H9 (cell line): ENCODE measurements around the gene SLCO4A1. TPM values are rescaled to one million over a fixed set of nuclear protein-coding genes. Genes with fewer than 3 reads are reported as not detected.

ENCODE experiments used
- DNase-seq: peaks from one replicate; pipeline ENCODE4 v3.0.0-alpha.2; 2017
- H2AFZ ChIP-seq: one replicate; pipeline ENCODE4 v1.6.1; 2013; ENCODE audit warnings: mild to moderate bottlenecking, low read length, control low read depth, moderate library complexity
- H2AK5ac ChIP-seq: 2 replicates; pipeline ENCODE4 v1.6.1; 2013; ENCODE audit warnings: low read length, control low read depth, mixed read lengths; ENCODE audit not compliant: insufficient read length
- H2BK120ac ChIP-seq: one replicate; pipeline ENCODE4 v1.6.1; 2013; ENCODE audit warnings: low read depth, mild to moderate bottlenecking, low read length, control low read depth, inconsistent platforms; ENCODE audit not compliant: poor library complexity, severe bottlenecking
- H2BK12ac ChIP-seq: 2 replicates; pipeline ENCODE4 v1.6.1; 2013; ENCODE audit warnings: low read length, control low read depth, mixed read lengths, low read depth; ENCODE audit not compliant: insufficient read length
- H2BK15ac ChIP-seq: 2 replicates; pipeline ENCODE4 v1.6.1; 2013; ENCODE audit warnings: low read depth, low read length, control low read depth
- H2BK20ac ChIP-seq: one replicate; pipeline ENCODE4 v1.6.1; 2013; ENCODE audit warnings: low read depth, mild to moderate bottlenecking, low read length, control low read depth, inconsistent platforms; ENCODE audit not compliant: poor library complexity, severe bottlenecking
- H2BK5ac ChIP-seq: 2 replicates; pipeline ENCODE4 v1.6.1; 2013; ENCODE audit warnings: low read length, control low read depth, mixed read lengths; ENCODE audit not compliant: insufficient read length
- H3K14ac ChIP-seq: 2 replicates; pipeline ENCODE4 v1.6.1; 2013; ENCODE audit warnings: low read length, control low read depth; ENCODE audit not compliant: insufficient read depth
- H3K18ac ChIP-seq: 2 replicates; pipeline ENCODE4 v1.6.1; 2013; ENCODE audit warnings: low read depth, mild to moderate bottlenecking, mixed read lengths, low read length, control low read depth; ENCODE audit not compliant: insufficient read length
- H3K23ac ChIP-seq: 2 replicates; pipeline ENCODE4 v1.6.1; 2013; ENCODE audit warnings: low read length, control low read depth, mixed read lengths, low read depth; ENCODE audit not compliant: insufficient read length
- H3K23me2 ChIP-seq: 2 replicates; pipeline ENCODE4 v1.6.1; 2013; ENCODE audit warnings: low read depth, mild to moderate bottlenecking, mixed read lengths, low read length, control low read depth; ENCODE audit not compliant: insufficient read length, poor library complexity, severe bottlenecking
- H3K27ac ChIP-seq: 2 replicates; pipeline ENCODE4 v1.5.1; 2013; ENCODE audit warnings: low read length, control low read depth, mixed read lengths, low read depth; ENCODE audit not compliant: insufficient read length
- H3K27me3 ChIP-seq: 2 replicates; pipeline ENCODE4 v1.6.1; 2013; ENCODE audit warnings: low read length, control low read depth, inconsistent platforms; ENCODE audit not compliant: insufficient read depth
- H3K4ac ChIP-seq: 2 replicates; pipeline ENCODE4 v1.6.1; 2013; ENCODE audit warnings: low read depth, mild to moderate bottlenecking, control low read depth, inconsistent platforms, low read length, moderate library complexity
- H3K4me1 ChIP-seq: 2 replicates; pipeline ENCODE4 v1.6.1; 2013; ENCODE audit warnings: low read length, control low read depth, inconsistent platforms; ENCODE audit not compliant: insufficient read depth
- H3K4me2 ChIP-seq: 2 replicates; pipeline ENCODE4 v1.6.1; 2013; ENCODE audit warnings: low read length, control low read depth, mixed read lengths; ENCODE audit not compliant: insufficient read length, insufficient read depth
- H3K56ac ChIP-seq: 2 replicates; pipeline ENCODE4 v1.6.1; 2013; ENCODE audit warnings: low read depth, mild to moderate bottlenecking, mixed read lengths, low read length, control low read depth; ENCODE audit not compliant: insufficient read length
- H3K79me1 ChIP-seq: 2 replicates; pipeline ENCODE4 v1.6.1; 2013; ENCODE audit warnings: low read depth, mild to moderate bottlenecking, moderate library complexity, low read length, control low read depth, inconsistent platforms; ENCODE audit not compliant: insufficient read depth, poor library complexity, severe bottlenecking
- H3K79me2 ChIP-seq: 2 replicates; pipeline ENCODE4 v1.6.1; 2013; ENCODE audit warnings: low read length, control low read depth, inconsistent platforms; ENCODE audit not compliant: insufficient read depth
- H3K9ac ChIP-seq: 2 replicates; pipeline ENCODE4 v1.6.1; 2013; ENCODE audit warnings: low read length, control low read depth, mixed read lengths; ENCODE audit not compliant: insufficient read length; ENCODE audit errors: extremely low read depth
- H3K9me3 ChIP-seq: one replicate; pipeline ENCODE4 v1.6.1; 2013; ENCODE audit warnings: low read depth, low read length, inconsistent platforms; ENCODE audit not compliant: control insufficient read depth
- H3T11ph ChIP-seq: one replicate; pipeline ENCODE4 v1.6.1; 2013; ENCODE audit warnings: mild to moderate bottlenecking, low read length, control low read depth, inconsistent platforms
- H4K20me1 ChIP-seq: one replicate; pipeline ENCODE4 v1.6.1; 2013; ENCODE audit not compliant: control insufficient read depth, insufficient read length, insufficient read depth
- H4K5ac ChIP-seq: 2 replicates; pipeline ENCODE4 v1.6.1; 2013; ENCODE audit warnings: low read depth, mild to moderate bottlenecking, mixed read lengths, low read length, control low read depth; ENCODE audit not compliant: insufficient read length
- H4K8ac ChIP-seq: replicated peaks from 2 replicates; pipeline ENCODE4 v1.6.1; 2013; ENCODE audit warnings: low read length, control low read depth, mixed read lengths, low read depth; ENCODE audit not compliant: insufficient read length
- H4K91ac ChIP-seq: 2 replicates; pipeline ENCODE4 v1.6.1; 2013; ENCODE audit warnings: low read depth, mild to moderate bottlenecking, moderate library complexity, mixed read lengths, low read length, control low read depth; ENCODE audit not compliant: insufficient read length
- H3K27ac Mint-ChIP-seq, 3 experiments: 2 replicates in 2 of 3; 3 replicates in 1 of 3; pipeline ENCODE4 v1.8.0; 2020 to 2021; ENCODE audit warnings: mixed read lengths in 3 of 3, mild to moderate bottlenecking in 1 of 3, moderate library complexity in 1 of 3
- H3K27me3 Mint-ChIP-seq: 2 replicates; pipeline ENCODE4 v1.8.0; 2021; ENCODE audit warnings: low read depth, mild to moderate bottlenecking, moderate library complexity, mixed read lengths
- H3K36me3 Mint-ChIP-seq, 3 experiments: 2 replicates in 2 of 3; 3 replicates in 1 of 3; pipeline ENCODE4 v1.8.0; 2020 to 2021; ENCODE audit warnings: low read depth in 3 of 3, mixed read lengths in 3 of 3; ENCODE audit not compliant: insufficient read depth in 1 of 3
- H3K4me1 Mint-ChIP-seq, 2 experiments: 2 replicates each; pipeline ENCODE4 v1.8.0; 2020; ENCODE audit warnings: mixed read lengths in 2 of 2
- H3K4me3 Mint-ChIP-seq, 2 experiments: 2 replicates in 1 of 2; 3 replicates in 1 of 2; pipeline ENCODE4 v1.8.0; 2020 to 2021; ENCODE audit warnings: mild to moderate bottlenecking in 2 of 2, mixed read lengths in 2 of 2, moderate library complexity in 1 of 2
- H3K9me3 Mint-ChIP-seq, 2 experiments: 2 replicates in 1 of 2; 3 replicates in 1 of 2; pipeline ENCODE4 v1.8.0; 2020; ENCODE audit warnings: mild to moderate bottlenecking in 2 of 2, mixed read lengths in 2 of 2, moderate library complexity in 1 of 2
- CTCF ChIP-seq: fragments of 200-600 bp; sonication (generic); conservative IDR thresholded peaks from 3 replicates; pipeline ENCODE4 v1.8.0; 2021; ENCODE audit warnings: antibody characterized with exemption, mild to moderate bottlenecking
- WGBS: extraction: QIAGEN DNeasy Blood & Tissue Kit; methylation state at CpG from one replicate; pipeline ENCODE4 v1.1.7; 2013; ENCODE audit warnings: missing lambda C conversion rate, low lambda C conversion rate, mixed read lengths; ENCODE audit not compliant: insufficient read length; ENCODE audit errors: extremely low coverage; 5-methylcytosine and 5-hydroxymethylcytosine counted together
- total RNA-seq: library from RNA; stranded (reverse); gene quantifications from 2 replicates; pipeline ENCODE4 v1.2.1, GENCODE V29; 2021

The SLCO4A1 gene
- total RNA-seq, 1 experiment from 2014 or later, result 9.4 TPM

GRCh38 chr20:62595491-62595890 is 46.8 kb upstream of the SLCO4A1 start:
- no peaks in the 10 kb centered on the region for H3K36me3 Mint-ChIP-seq
- Histone ChIP-seq H2BK12ac (no peak overlapping the region), H3K56ac (no peak overlapping the region), H2BK120ac (no peak overlapping the region), H3K23me2 (no peaks in the 10 kb centered on the region), H2AFZ (no peak overlapping the region), H3K9me3 (no peaks in the 10 kb centered on the region), H3K9ac (no peak overlapping the region), H4K8ac (no peak overlapping the region), H3K79me1 (no peaks in the 10 kb centered on the region), H2AK5ac (no peak overlapping the region), H3K18ac (no peak overlapping the region), H4K5ac (no peak overlapping the region), H3K79me2 (no peaks in the 10 kb centered on the region), H2BK15ac (no peak overlapping the region), H2BK20ac (no peak overlapping the region), H3K27me3 (no peaks in the 10 kb centered on the region), H3K4me2 (no peak overlapping the region), H4K20me1 (no peaks in the 10 kb centered on the region), H4K91ac (no peak overlapping the region), H3K27ac (no peak overlapping the region), H3K14ac (no peak overlapping the region; the same call in 1 of the 2 replicates), H3K4ac (no peak overlapping the region), H3K4me1 (no peaks in the 10 kb centered on the region; the same call in 1 of the 2 replicates), H3T11ph (no peak overlapping the region), H3K23ac (no peak overlapping the region), H2BK5ac (no peak overlapping the region)
- no peak overlapping the region for H3K4me3 Mint-ChIP-seq
- H3K27me3 Mint-ChIP-seq, result peaks cover 27% of the 10 kb centered on the region
- no CpG with 5 or more reads among the region's 15 CpGs for WGBS
- H3K27ac Mint-ChIP-seq, result no peak overlapping the region
- DNase-seq, result no peak
- no peak for TF ChIP-seq CTCF
- H3K9me3 Mint-ChIP-seq, result peaks cover 0 to 2% of the 10 kb centered on the region in 2 experiments; a peak in 2 of 5 replicates
- H3K4me1 Mint-ChIP-seq, result peaks cover 2 to 5% of the 10 kb centered on the region in 2 experiments
